CD4-positive, alpha-beta memory T cell (primary cell): ENCODE measurements around the gene PDE8A. TPM values are rescaled to one million over a fixed set of nuclear protein-coding genes. Genes with fewer than 3 reads are reported as not detected.

Source experiments
- CTCF ChIA-PET: fragments of 350-600 bp; sonication (Branson Sonifier 250); formaldehyde crosslinking; loops from one replicate; lab custom pipeline; 2021; ENCODE audit warnings: inconsistent platforms; ENCODE audit not compliant: partially characterized antibody; lab: Charles Lee
- POLR2A ChIA-PET: fragments of 350-600 bp; sonication (Branson Sonifier 250); formaldehyde crosslinking; loops from one replicate; lab custom pipeline; 2021; ENCODE audit not compliant: partially characterized antibody; lab: Charles Lee
- DNase-seq, 5 donors: peaks; one replicate each; pipeline versions ENCODE4 v3.0.0 to v3.0.0-alpha.2; 2020 to 2022; ENCODE audit warnings: mixed read lengths in 1 of 5
- H3K27ac ChIP-seq: one replicate; pipeline ENCODE4 v1.7.0; 2013; ENCODE audit warnings: low read depth, low read length
- H3K27me3 ChIP-seq: 2 replicates; pipeline ENCODE4 v1.7.0; 2013; ENCODE audit warnings: mild to moderate bottlenecking, low read length, moderate library complexity; ENCODE audit not compliant: insufficient read depth
- H3K36me3 ChIP-seq: 2 replicates; pipeline ENCODE4 v1.7.0; 2013; ENCODE audit warnings: mild to moderate bottlenecking, low read length, moderate library complexity; ENCODE audit not compliant: insufficient read depth
- H3K4me1 ChIP-seq: 2 replicates; pipeline ENCODE4 v1.7.0; 2013; ENCODE audit warnings: mild to moderate bottlenecking, low read length, moderate library complexity; ENCODE audit not compliant: insufficient read depth
- H3K4me3 ChIP-seq, 2 donors: one replicate each; pipeline ENCODE4 v1.7.0; 2013; ENCODE audit warnings: low read length in 2 of 2, mild to moderate bottlenecking in 1 of 2
- H3K9me3 ChIP-seq, 2 donors: one replicate each; pipeline ENCODE4 v1.7.0; 2013; ENCODE audit warnings: low read length in 2 of 2, control low read depth in 1 of 2; ENCODE audit not compliant: control insufficient read depth in 1 of 2
- H3K27ac Mint-ChIP-seq, 7 donors: one replicate each; pipeline ENCODE4 v1.8.0; 2020 to 2021; ENCODE audit warnings: mixed read lengths in 7 of 7, mild to moderate bottlenecking in 6 of 7, inconsistent platforms in 3 of 7, moderate library complexity in 3 of 7
- H3K27me3 Mint-ChIP-seq, 2 donors: one replicate each; pipeline ENCODE4 v1.8.0; 2020 to 2021; ENCODE audit warnings: mixed read lengths in 2 of 2
- H3K36me3 Mint-ChIP-seq, 2 donors: one replicate each; pipeline ENCODE4 v1.8.0; 2020 to 2021; ENCODE audit warnings: mixed read lengths in 2 of 2, inconsistent platforms in 1 of 2, mild to moderate bottlenecking in 1 of 2
- H3K4me1 Mint-ChIP-seq, 4 donors: one replicate each; pipeline ENCODE4 v1.8.0; 2020 to 2021; ENCODE audit warnings: mixed read lengths in 4 of 4, mild to moderate bottlenecking in 1 of 4
- H3K4me3 Mint-ChIP-seq, 8 donors: one replicate each; pipeline ENCODE4 v1.8.0; 2020 to 2021; ENCODE audit warnings: mixed read lengths in 8 of 8, mild to moderate bottlenecking in 7 of 8, moderate library complexity in 6 of 8, inconsistent platforms in 3 of 8
- H3K9me3 Mint-ChIP-seq, 8 donors: one replicate each; pipeline ENCODE4 v1.8.0; 2020 to 2021; ENCODE audit warnings: mixed read lengths in 8 of 8, mild to moderate bottlenecking in 5 of 8, inconsistent platforms in 3 of 8, moderate library complexity in 1 of 8
- intact Hi-C: fragments of 100-400 bp; cut with micrococcal nuclease; formaldehyde crosslinking; loops from one replicate; pipeline ENCODE4 v1.15.1; 2023
- polyA plus RNA-seq, 2 donors: library from polyadenylated mRNA; unstranded; fragments of 300-500 nt; fragmentation: Illumina TruSeq; gene quantifications; one replicate each; pipeline ENCODE4 v1.2.3, GENCODE V29; 2021
- total RNA-seq, 2 experiments: library from RNA; stranded (reverse); gene quantifications; one replicate each; pipeline ENCODE4 v1.2.3, GENCODE V29; 2021

PDE8A gene
- total and polyA plus RNA-seq, 4 experiments from 2014 or later = 1.9 to 41.3 (median 22.4) TPM

GRCh38 chr15:84960391-84961113 is 21.1 kb upstream of the PDE8A start:
- H3K4me1 Mint-ChIP-seq = peaks cover 6 to 9% (median 8%) of the 10 kb centered on the region in 4 donors
- POLR2A ChIA-PET = no interaction called here
- Histone ChIP-seq H3K9me3 (no peaks in the 10 kb centered on the region), H3K4me3 (no peak overlapping the region), H3K36me3 (no peaks in the 10 kb centered on the region), H3K27ac (no peak overlapping the region), H3K4me1 (no peaks in the 10 kb centered on the region), H3K27me3 (no peaks in the 10 kb centered on the region)
- peaks cover 0 to 11% of the 10 kb centered on the region in 2 donors for H3K27me3 Mint-ChIP-seq
- no peaks in the 10 kb centered on the region for H3K36me3 Mint-ChIP-seq
- CTCF ChIA-PET = interaction anchor here (2.1 kb wide), 1 partner anchor 83 kb away, joined by 6 read pairs; no protein-coding TSS in a partner anchor
- no peak overlapping the region for H3K4me3 Mint-ChIP-seq
- H3K27ac Mint-ChIP-seq = no peak overlapping the region
- H3K9me3 Mint-ChIP-seq = no peaks in the 10 kb centered on the region
- DNase-seq = no peak
- intact Hi-C loops = no loop called here

GRCh38 chr15:84961114-84961452 is 20.6 kb upstream of the PDE8A start:
- Mint-ChIP-seq H3K4me3 (no peak overlapping the region), H3K27ac (no peak overlapping the region), H3K36me3 (no peaks in the 10 kb centered on the region), H3K9me3 (no peaks in the 10 kb centered on the region), H3K27me3 (peaks cover 0 to 11% of the 10 kb centered on the region in 2 donors), H3K4me1 (peaks cover 2 to 5% (median 3%) of the 10 kb centered on the region in 4 donors)
- H3K9me3 ChIP-seq = no peaks in the 10 kb centered on the region
- ChIA-PET POLR2A (no interaction called here), CTCF (interaction anchor here (2.1 kb wide), 1 partner anchor 83 kb away, joined by 6 read pairs; no protein-coding TSS in a partner anchor)
- intact Hi-C loops = no loop called here
- no peak overlapping the region for H3K4me3 ChIP-seq
- H3K36me3 ChIP-seq = no peaks in the 10 kb centered on the region
- DNase-seq = no peak
- H3K27ac ChIP-seq = no peak overlapping the region
- no peaks in the 10 kb centered on the region for H3K27me3 ChIP-seq
- no peaks in the 10 kb centered on the region for H3K4me1 ChIP-seq

GRCh38 chr15:84961707-84962106 is 19.9 kb upstream of the PDE8A start:
- H3K27ac ChIP-seq = no peak overlapping the region
- H3K27me3 ChIP-seq = no peaks in the 10 kb centered on the region
- ChIA-PET POLR2A (no interaction called here), CTCF (interaction anchor here (2.1 kb wide), 1 partner anchor 82 kb away, joined by 6 read pairs; no protein-coding TSS in a partner anchor)
- peaks cover 0 to 4% (median 0%) of the 10 kb centered on the region in 8 donors for H3K9me3 Mint-ChIP-seq
- peaks cover 0 to 11% of the 10 kb centered on the region in 2 donors for H3K27me3 Mint-ChIP-seq
- H3K4me3 ChIP-seq = no peak overlapping the region
- H3K36me3 Mint-ChIP-seq = peaks cover 0 to 4% of the 10 kb centered on the region in 2 donors
- peaks cover 0 to 2% (median under 1%) of the 10 kb centered on the region in 4 donors for H3K4me1 Mint-ChIP-seq
- no peaks in the 10 kb centered on the region for H3K4me1 ChIP-seq
- no peak overlapping the region for H3K4me3 Mint-ChIP-seq
- H3K9me3 ChIP-seq = no peaks in the 10 kb centered on the region
- no peak for DNase-seq
- intact Hi-C loops = no loop called here
- H3K36me3 ChIP-seq = no peaks in the 10 kb centered on the region
- H3K27ac Mint-ChIP-seq = no peak overlapping the region

- ChIA-PET CTCF (interaction anchor here (0.9 to 1.3 kb wide), 2 partner anchors 9 to 26 kb away, joined by 3 to 4 read pairs; no protein-coding TSS in a partner anchor), POLR2A (no interaction called here)
- H3K27ac Mint-ChIP-seq = no peak overlapping the region
- H3K4me1 Mint-ChIP-seq = peaks cover 0 to 2% (median under 1%) of the 10 kb centered on the region in 4 donors
- no peak overlapping the region for H3K27ac ChIP-seq
- no peak for DNase-seq
- H3K4me3 ChIP-seq = no peak overlapping the region
- no peaks in the 10 kb centered on the region for H3K9me3 ChIP-seq
- H3K27me3 ChIP-seq = no peaks in the 10 kb centered on the region
- intact Hi-C loops = no loop called here
- peaks cover 0 to 4% (median 0%) of the 10 kb centered on the region in 8 donors for H3K9me3 Mint-ChIP-seq
- no peaks in the 10 kb centered on the region for H3K36me3 ChIP-seq
- peaks cover 0 to 8% of the 10 kb centered on the region in 2 donors for H3K27me3 Mint-ChIP-seq
- H3K36me3 Mint-ChIP-seq = peaks cover 0 to 4% of the 10 kb centered on the region in 2 donors
- no peak overlapping the region for H3K4me3 Mint-ChIP-seq
- no peaks in the 10 kb centered on the region for H3K4me1 ChIP-seq
These were observed 18.7 kb upstream of the PDE8A start for GRCh38 chr15:84962955-84963354.

- no peak overlapping the region for H3K27ac ChIP-seq
- Mint-ChIP-seq H3K4me3 (peak overlapping the region in 1 of 8 donors; percentile 31), H3K27me3 (peaks cover 1 to 8% of the 10 kb centered on the region in 2 donors), H3K36me3 (peaks cover 0 to 4% of the 10 kb centered on the region in 2 donors), H3K4me1 (no peaks in the 10 kb centered on the region), H3K9me3 (peaks cover 0 to 4% (median 0%) of the 10 kb centered on the region in 8 donors), H3K27ac (no peak overlapping the region)
- H3K36me3 ChIP-seq = no peaks in the 10 kb centered on the region
- H3K4me3 ChIP-seq = no peak overlapping the region
- no peaks in the 10 kb centered on the region for H3K27me3 ChIP-seq
- POLR2A ChIA-PET = interaction anchor here (0.6 kb wide), 1 partner anchor 336 kb away, joined by 3 read pairs; no protein-coding TSS in a partner anchor
- no peaks in the 10 kb centered on the region for H3K9me3 ChIP-seq
- no peaks in the 10 kb centered on the region for H3K4me1 ChIP-seq
- CTCF ChIA-PET = no interaction called here
- DNase-seq = no peak
- intact Hi-C loops = no loop called here
These were observed 14.3 kb upstream of the PDE8A start for GRCh38 chr15:84967380-84967779.

GRCh38 chr15:84968301-84968700 is 13.4 kb upstream of the PDE8A start:
- H3K27me3 ChIP-seq = no peaks in the 10 kb centered on the region
- H3K4me1 ChIP-seq = no peaks in the 10 kb centered on the region
- H3K4me1 Mint-ChIP-seq = no peaks in the 10 kb centered on the region
- H3K4me3 Mint-ChIP-seq = no peak overlapping the region
- no peak overlapping the region for H3K27ac ChIP-seq
- H3K27ac Mint-ChIP-seq = no peak overlapping the region
- H3K36me3 ChIP-seq = no peaks in the 10 kb centered on the region
- no peak for DNase-seq
- CTCF ChIA-PET = no interaction called here
- POLR2A ChIA-PET = no interaction called here
- H3K36me3 Mint-ChIP-seq = peaks cover 0 to 4% of the 10 kb centered on the region in 2 donors
- H3K9me3 ChIP-seq = no peaks in the 10 kb centered on the region
- intact Hi-C loops = no loop called here
- H3K9me3 Mint-ChIP-seq = peaks cover 0 to 4% (median 0%) of the 10 kb centered on the region in 8 donors
- H3K4me3 ChIP-seq = no peak overlapping the region
- H3K27me3 Mint-ChIP-seq = peaks cover 1 to 8% of the 10 kb centered on the region in 2 donors

GRCh38 chr15:84969257-84969656 is 12.4 kb upstream of the PDE8A start:
- DNase-seq = no peak
- Histone ChIP-seq H3K27ac (no peak overlapping the region), H3K27me3 (no peaks in the 10 kb centered on the region), H3K36me3 (no peaks in the 10 kb centered on the region), H3K9me3 (no peaks in the 10 kb centered on the region), H3K4me1 (no peaks in the 10 kb centered on the region), H3K4me3 (no peak overlapping the region)
- peaks cover 0 to 4% (median 0%) of the 10 kb centered on the region in 8 donors for H3K9me3 Mint-ChIP-seq
- ChIA-PET POLR2A (no interaction called here), CTCF (no interaction called here)
- peaks cover 0 to 4% of the 10 kb centered on the region in 2 donors for H3K36me3 Mint-ChIP-seq
- intact Hi-C loops = no loop called here
- H3K4me1 Mint-ChIP-seq = no peaks in the 10 kb centered on the region
- H3K27ac Mint-ChIP-seq = peak overlapping the region in 3 of 7 donors; percentile 8 to 48 (median 38)
- H3K27me3 Mint-ChIP-seq = peaks cover 1 to 4% of the 10 kb centered on the region in 2 donors
- H3K4me3 Mint-ChIP-seq = no peak overlapping the region
